Kidney (tissue), 14 donors: ENCODE results near the gene LITAF. TPM values are rescaled to one million over a fixed set of nuclear protein-coding genes. Genes with fewer than 3 reads are reported as not detected.

Source experiments
- DNase-seq, 5 donors: peaks; one replicate each; pipeline ENCODE4 v3.0.0-alpha.2; 2013 to 2020
- FAIRE-seq: peaks from 2 replicates; lab custom pipeline; 2012; peaks lifted over from hg19 to GRCh38; lab: Jason Lieb, UNC
- H3K27ac ChIP-seq, 2 donors: one replicate each; pipeline ENCODE4 v1.7.0; 2013; ENCODE audit warnings: low read depth in 2 of 2, low read length in 2 of 2, inconsistent platforms in 1 of 2
- H3K27me3 ChIP-seq: one replicate; pipeline ENCODE4 v1.7.1; 2013; ENCODE audit warnings: low read length, inconsistent platforms; ENCODE audit not compliant: control insufficient read depth, insufficient read depth
- H3K36me3 ChIP-seq, 3 donors: one replicate each; pipeline versions ENCODE4 v1.7.0 to v1.7.1; 2013; ENCODE audit warnings: low read length in 3 of 3, control low read depth in 1 of 3, inconsistent platforms in 1 of 3; ENCODE audit not compliant: insufficient read depth in 3 of 3, control insufficient read depth in 2 of 3
- H3K4me1 ChIP-seq, 3 donors: one replicate each; pipeline versions ENCODE4 v1.7.0 to v1.7.1; 2013; ENCODE audit warnings: low read length in 3 of 3, inconsistent platforms in 1 of 3, low read depth in 1 of 3; ENCODE audit not compliant: control insufficient read depth in 2 of 3, insufficient read depth in 2 of 3
- H3K4me3 ChIP-seq, 3 donors: one replicate each; pipeline versions ENCODE4 v1.7.0 to v1.8.1; 2013; ENCODE audit warnings: low read length in 3 of 3, control low read depth in 1 of 3, inconsistent platforms in 1 of 3
- H3K9ac ChIP-seq, 3 donors: one replicate each; pipeline versions ENCODE4 v1.7.0 to v1.7.1; 2013; ENCODE audit warnings: low read length in 3 of 3, control low read depth in 1 of 3, inconsistent platforms in 1 of 3
- H3K9me3 ChIP-seq, 3 donors: one replicate each; pipeline versions ENCODE4 v1.7.0 to v1.7.1; 2013; ENCODE audit warnings: low read length in 3 of 3, control low read depth in 1 of 3, inconsistent platforms in 1 of 3; ENCODE audit not compliant: control insufficient read depth in 2 of 3, insufficient read depth in 1 of 3
- intact Hi-C: fragments of 100-400 bp; cut with DNase I; formaldehyde crosslinking; loops from one replicate; pipeline ENCODE4 v1.11.1; 2022
- polyA plus RNA-seq: library from polyadenylated mRNA; stranded (reverse); fragments of 350-450 nt; fragmentation: Illumina TruSeq; extraction: RNeasy Lipid Tissue Mini Kit (QIAGEN cat#74804); gene quantifications from one replicate; pipeline ENCODE4 v1.2.3, GENCODE V29; 2014; ENCODE audit warnings: low read depth, low replicate concordance; ENCODE audit not compliant: insufficient read depth
- total RNA-seq: library from RNA; stranded (reverse); fragmentation: NEBNext Ultra II Directional; extraction: Animal tissue kit (Norgen Biotek cat#: 25700); gene quantifications from one replicate; pipeline ENCODE4 v1.2.1, GENCODE V29; 2021
- TF ChIP-seq, protein P1 (sequence below): IDR thresholded peaks from 3 replicates; pipeline ENCODE4 v1.5.1; 2012; ENCODE audit warnings: mild to moderate bottlenecking, moderate library complexity, borderline replicate concordance; ENCODE audit not compliant: insufficient read depth; ENCODE audit errors: extremely low read depth
- donor health status: control.
- donor health status: control.
- donor health status: control.
- donor health status: control.
- donor health status: control.
- donor health status: DM: yes; HTN: yes; CAD: no.
- donor health status: Normal renal cell carcinoma (clear cell type).

Gene LITAF
- total and polyA plus RNA-seq, 2 donors from 2014 or later = 121 to 171 TPM

DNA sequence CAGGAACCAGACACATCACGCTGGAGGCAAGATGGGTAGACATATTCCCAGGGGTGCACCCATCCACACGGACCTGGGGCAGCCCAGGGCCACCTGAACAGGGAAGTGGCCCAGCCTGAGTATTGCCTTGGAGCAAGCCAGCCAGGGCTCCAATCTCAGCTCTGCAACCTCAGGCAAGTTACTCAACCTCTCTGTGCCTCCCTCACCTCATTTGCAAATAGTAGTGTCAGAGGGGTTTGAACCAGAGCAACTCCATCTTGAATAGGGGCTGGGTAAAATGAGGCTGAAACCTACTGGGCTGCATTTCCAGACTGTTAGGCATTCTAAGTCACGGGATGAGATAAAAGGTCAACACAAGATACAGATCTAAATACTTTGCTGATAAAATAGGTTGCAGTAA is 46.4 kb upstream of the LITAF start:
- peak overlapping the region; percentile 87 to 89 for H3K27ac ChIP-seq
- peaks cover 3 to 14% (median 13%) of the 10 kb centered on the region in 3 donors for H3K4me1 ChIP-seq
- H3K27me3 ChIP-seq = no peaks in the 10 kb centered on the region
- no peaks in the 10 kb centered on the region for H3K36me3 ChIP-seq
- TF ChIP-seq, protein P1, sequence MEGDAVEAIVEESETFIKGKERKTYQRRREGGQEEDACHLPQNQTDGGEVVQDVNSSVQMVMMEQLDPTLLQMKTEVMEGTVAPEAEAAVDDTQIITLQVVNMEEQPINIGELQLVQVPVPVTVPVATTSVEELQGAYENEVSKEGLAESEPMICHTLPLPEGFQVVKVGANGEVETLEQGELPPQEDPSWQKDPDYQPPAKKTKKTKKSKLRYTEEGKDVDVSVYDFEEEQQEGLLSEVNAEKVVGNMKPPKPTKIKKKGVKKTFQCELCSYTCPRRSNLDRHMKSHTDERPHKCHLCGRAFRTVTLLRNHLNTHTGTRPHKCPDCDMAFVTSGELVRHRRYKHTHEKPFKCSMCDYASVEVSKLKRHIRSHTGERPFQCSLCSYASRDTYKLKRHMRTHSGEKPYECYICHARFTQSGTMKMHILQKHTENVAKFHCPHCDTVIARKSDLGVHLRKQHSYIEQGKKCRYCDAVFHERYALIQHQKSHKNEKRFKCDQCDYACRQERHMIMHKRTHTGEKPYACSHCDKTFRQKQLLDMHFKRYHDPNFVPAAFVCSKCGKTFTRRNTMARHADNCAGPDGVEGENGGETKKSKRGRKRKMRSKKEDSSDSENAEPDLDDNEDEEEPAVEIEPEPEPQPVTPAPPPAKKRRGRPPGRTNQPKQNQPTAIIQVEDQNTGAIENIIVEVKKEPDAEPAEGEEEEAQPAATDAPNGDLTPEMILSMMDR = no peak
- intact Hi-C loops = loop anchor here (10.0 kb wide), 1 partner anchor 48 kb away; the partner anchor contains the start of gene LITAF
- no peak for FAIRE-seq
- H3K9me3 ChIP-seq = no peaks in the 10 kb centered on the region
- peak overlapping the region in 1 of 3 donors; percentile 44 for H3K9ac ChIP-seq
- DNase-seq = no peak
- H3K4me3 ChIP-seq = no peak overlapping the region

DNA sequence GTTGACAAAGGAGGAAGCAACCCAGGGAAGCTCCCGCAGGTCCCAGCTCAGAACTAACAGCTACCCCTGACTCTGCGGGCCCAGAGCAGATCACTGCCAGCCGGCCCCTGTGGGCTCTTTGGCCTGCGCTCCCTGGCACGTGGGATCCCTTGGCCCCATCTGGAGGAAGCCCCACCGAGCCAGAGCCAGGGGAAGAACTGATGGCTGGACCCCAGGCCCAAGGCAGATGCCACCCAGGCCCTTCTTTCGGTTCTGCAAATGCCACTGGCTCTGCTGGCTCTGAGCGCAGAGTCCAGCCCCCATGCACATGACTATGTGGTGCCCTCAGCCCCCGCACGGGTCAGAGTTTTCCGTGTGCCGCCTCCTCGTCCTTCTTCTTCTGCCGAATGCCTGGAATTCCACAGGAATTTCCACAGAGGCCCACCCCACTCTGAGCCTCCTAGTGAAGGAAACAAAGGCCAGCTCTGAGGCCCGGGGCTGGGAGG is 45.8 kb upstream of the LITAF start:
- Histone ChIP-seq H3K36me3 (no peaks in the 10 kb centered on the region), H3K9me3 (no peaks in the 10 kb centered on the region), H3K4me3 (no peak overlapping the region), H3K4me1 (peaks cover 3 to 14% (median 13%) of the 10 kb centered on the region in 3 donors), H3K27ac (peak overlapping the region; percentile 87 to 89), H3K27me3 (no peaks in the 10 kb centered on the region), H3K9ac (peak overlapping the region in 1 of 3 donors; percentile 81)
- intact Hi-C loops = loop anchor here (10.0 kb wide), 1 partner anchor 48 kb away; the partner anchor contains the start of gene LITAF
- FAIRE-seq = no peak
- TF ChIP-seq, protein P1 = no peak
- DNase-seq = peak; percentile 84 to 96 (median 88)

DNA sequence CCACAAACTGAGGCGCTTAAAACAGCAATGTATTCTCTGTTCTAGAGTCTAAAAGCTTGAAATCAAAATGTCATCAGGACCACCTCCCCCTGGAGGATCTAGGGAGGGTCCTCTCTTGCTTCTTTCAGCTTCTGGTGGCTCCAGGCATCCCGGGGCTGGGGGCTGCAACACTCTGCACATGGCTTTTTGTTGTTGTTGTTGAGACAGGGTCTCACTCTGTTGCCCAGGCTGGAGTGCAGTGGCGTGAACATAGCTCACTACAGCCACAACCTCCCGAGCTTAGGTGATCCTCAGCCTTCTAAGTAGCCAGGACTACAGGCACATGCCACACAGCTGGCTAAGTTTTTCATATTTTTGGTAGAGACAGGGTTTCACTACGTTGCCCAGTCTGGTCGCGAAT is 44.5 kb upstream of the LITAF start:
- FAIRE-seq (no peak), DNase-seq (no peak)
- H3K4me3 ChIP-seq = no peak overlapping the region
- TF ChIP-seq, protein P1 = no peak
- H3K27me3 ChIP-seq = no peaks in the 10 kb centered on the region
- peaks cover 3 to 14% (median 13%) of the 10 kb centered on the region in 3 donors for H3K4me1 ChIP-seq
- H3K27ac ChIP-seq = no peak overlapping the region
- no peaks in the 10 kb centered on the region for H3K36me3 ChIP-seq
- intact Hi-C loops = loop anchor here (10.0 kb wide), 1 partner anchor 46 kb away; the partner anchor contains the start of gene LITAF
- H3K9me3 ChIP-seq = no peaks in the 10 kb centered on the region
- H3K9ac ChIP-seq = no peak overlapping the region

DNA sequence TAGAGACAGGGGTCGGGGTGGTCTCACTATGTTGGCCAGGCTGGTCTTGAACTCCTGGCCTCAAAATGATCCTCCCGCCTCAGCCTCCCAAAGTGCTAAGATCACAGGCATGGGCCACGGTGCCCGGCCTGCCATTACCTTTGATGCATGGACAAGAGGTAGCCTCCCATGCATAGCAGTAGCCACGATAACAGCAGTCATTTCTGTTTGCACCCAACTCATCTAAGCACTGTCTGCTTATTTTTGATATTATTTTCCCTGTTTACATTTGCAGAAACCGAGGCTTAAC is 44.0 kb upstream of the LITAF start:
- Histone ChIP-seq H3K27me3 (no peaks in the 10 kb centered on the region), H3K4me3 (no peak overlapping the region), H3K9me3 (no peaks in the 10 kb centered on the region), H3K4me1 (peaks cover 3 to 14% (median 13%) of the 10 kb centered on the region in 3 donors), H3K36me3 (no peaks in the 10 kb centered on the region), H3K9ac (no peak overlapping the region), H3K27ac (no peak overlapping the region)
- FAIRE-seq = no peak
- DNase-seq = no peak
- intact Hi-C loops = loop anchor here (10.0 kb wide), 1 partner anchor 46 kb away; the partner anchor contains the start of gene LITAF
- TF ChIP-seq, protein P1 = no peak
